PFSK-1 (cell line): ENCODE data around the gene GATA3.

ENCODE experiments used
- FOXP2 ChIP-seq: optimal IDR thresholded peaks from 2 replicates; pipeline ENCODE3; 2011; ENCODE audit warnings: borderline replicate concordance, control low read depth, inconsistent platforms; ENCODE audit not compliant: insufficient read depth; ENCODE audit errors: extremely low read length, extremely low read depth
- POLR2AphosphoS5 ChIP-seq: IDR thresholded peaks from 2 replicates; pipeline ENCODE4 v1.6.1; 2012; ENCODE audit warnings: low read depth, mild to moderate bottlenecking, control low read depth, low read length, moderate library complexity
- SIN3A ChIP-seq: IDR thresholded peaks from 2 replicates; pipeline ENCODE4 v1.6.1; 2012; ENCODE audit warnings: mild to moderate bottlenecking, low read length, moderate library complexity, borderline replicate concordance; ENCODE audit not compliant: insufficient read depth
- TAF1 ChIP-seq: IDR thresholded peaks from 2 replicates; pipeline ENCODE4 v1.6.1; 2012; ENCODE audit warnings: low read length, control low read depth, borderline replicate concordance; ENCODE audit not compliant: insufficient read depth
- TF ChIP-seq, protein P1 (sequence below), 2 experiments: IDR thresholded peaks; 2 replicates each; pipeline versions ENCODE4 v1.6.1 to v1.8.0; 2011 to 2012; ENCODE audit warnings: low read depth in 2 of 2, low read length in 2 of 2, control low read depth in 1 of 2, inconsistent platforms in 1 of 2, mild to moderate bottlenecking in 1 of 2, moderate library complexity in 1 of 2; ENCODE audit not compliant: insufficient read depth in 1 of 2

GRCh38 chr10:8045726-8046494, 8.6 kb upstream of the GATA3 start:
- no peak for TF ChIP-seq POLR2AphosphoS5
- TF ChIP-seq TAF1 = no peak
- no peak for TF ChIP-seq SIN3A
- TF ChIP-seq, protein P1, sequence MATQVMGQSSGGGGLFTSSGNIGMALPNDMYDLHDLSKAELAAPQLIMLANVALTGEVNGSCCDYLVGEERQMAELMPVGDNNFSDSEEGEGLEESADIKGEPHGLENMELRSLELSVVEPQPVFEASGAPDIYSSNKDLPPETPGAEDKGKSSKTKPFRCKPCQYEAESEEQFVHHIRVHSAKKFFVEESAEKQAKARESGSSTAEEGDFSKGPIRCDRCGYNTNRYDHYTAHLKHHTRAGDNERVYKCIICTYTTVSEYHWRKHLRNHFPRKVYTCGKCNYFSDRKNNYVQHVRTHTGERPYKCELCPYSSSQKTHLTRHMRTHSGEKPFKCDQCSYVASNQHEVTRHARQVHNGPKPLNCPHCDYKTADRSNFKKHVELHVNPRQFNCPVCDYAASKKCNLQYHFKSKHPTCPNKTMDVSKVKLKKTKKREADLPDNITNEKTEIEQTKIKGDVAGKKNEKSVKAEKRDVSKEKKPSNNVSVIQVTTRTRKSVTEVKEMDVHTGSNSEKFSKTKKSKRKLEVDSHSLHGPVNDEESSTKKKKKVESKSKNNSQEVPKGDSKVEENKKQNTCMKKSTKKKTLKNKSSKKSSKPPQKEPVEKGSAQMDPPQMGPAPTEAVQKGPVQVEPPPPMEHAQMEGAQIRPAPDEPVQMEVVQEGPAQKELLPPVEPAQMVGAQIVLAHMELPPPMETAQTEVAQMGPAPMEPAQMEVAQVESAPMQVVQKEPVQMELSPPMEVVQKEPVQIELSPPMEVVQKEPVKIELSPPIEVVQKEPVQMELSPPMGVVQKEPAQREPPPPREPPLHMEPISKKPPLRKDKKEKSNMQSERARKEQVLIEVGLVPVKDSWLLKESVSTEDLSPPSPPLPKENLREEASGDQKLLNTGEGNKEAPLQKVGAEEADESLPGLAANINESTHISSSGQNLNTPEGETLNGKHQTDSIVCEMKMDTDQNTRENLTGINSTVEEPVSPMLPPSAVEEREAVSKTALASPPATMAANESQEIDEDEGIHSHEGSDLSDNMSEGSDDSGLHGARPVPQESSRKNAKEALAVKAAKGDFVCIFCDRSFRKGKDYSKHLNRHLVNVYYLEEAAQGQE (IDR thresholded peaks at IDR 0.05; ENCODE audit: insufficient read depth in 1 of 2, low read depth in 2 of 2, low read length in 2 of 2) = no peak
- no peak for TF ChIP-seq FOXP2
